ENCODE measurements around the gene LIPC.

DNA sequence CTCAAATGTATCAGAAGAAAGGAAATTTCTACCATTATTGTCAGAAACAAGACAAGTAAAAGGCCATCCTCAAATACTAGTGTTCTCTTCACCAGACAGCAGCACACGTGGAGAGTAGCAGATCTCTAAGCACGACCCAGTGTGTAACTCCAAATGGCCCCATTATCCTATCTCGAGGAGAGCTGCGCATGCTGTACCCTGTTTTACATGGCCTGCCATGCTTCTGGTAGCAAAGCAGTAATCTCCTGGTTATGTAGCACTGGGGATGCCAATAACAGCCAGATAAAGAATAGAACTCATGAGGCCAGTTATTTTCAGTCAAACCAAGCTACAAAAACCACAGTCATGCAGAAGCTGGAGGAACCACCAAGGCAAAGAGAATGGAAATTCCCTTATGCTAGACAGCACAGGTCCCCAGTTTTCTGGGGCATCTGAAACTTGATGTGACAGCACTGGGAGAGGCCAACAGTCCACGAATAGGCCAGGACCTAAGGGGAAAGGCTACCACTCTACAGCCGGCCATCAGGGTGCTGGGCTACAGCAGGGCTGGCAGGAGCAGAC, 73.0 kb downstream of the LIPC start:
- no peak for TF ChIP-seq EZH2 (IDR thresholded peaks at IDR 0.05; ENCODE audit: borderline replicate concordance, low read depth, low read length, poor library complexity, severe bottlenecking)
- TF ChIP-seq, protein P1, sequence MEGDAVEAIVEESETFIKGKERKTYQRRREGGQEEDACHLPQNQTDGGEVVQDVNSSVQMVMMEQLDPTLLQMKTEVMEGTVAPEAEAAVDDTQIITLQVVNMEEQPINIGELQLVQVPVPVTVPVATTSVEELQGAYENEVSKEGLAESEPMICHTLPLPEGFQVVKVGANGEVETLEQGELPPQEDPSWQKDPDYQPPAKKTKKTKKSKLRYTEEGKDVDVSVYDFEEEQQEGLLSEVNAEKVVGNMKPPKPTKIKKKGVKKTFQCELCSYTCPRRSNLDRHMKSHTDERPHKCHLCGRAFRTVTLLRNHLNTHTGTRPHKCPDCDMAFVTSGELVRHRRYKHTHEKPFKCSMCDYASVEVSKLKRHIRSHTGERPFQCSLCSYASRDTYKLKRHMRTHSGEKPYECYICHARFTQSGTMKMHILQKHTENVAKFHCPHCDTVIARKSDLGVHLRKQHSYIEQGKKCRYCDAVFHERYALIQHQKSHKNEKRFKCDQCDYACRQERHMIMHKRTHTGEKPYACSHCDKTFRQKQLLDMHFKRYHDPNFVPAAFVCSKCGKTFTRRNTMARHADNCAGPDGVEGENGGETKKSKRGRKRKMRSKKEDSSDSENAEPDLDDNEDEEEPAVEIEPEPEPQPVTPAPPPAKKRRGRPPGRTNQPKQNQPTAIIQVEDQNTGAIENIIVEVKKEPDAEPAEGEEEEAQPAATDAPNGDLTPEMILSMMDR (conservative IDR thresholded peaks at IDR 0.05; ENCODE audit: low read depth, low read length): no peak

Data from A673 (cell line).